CMK (cell line): Measurements from ENCODE around the gene SYPL2.
A peak's percentile ranks its signal among the peaks of the same experiment; 100 is the strongest.
"Not testable (repeated sequence)": the region's sequence is repeated elsewhere in the genome, so short reads cannot be mapped to it uniquely, and the experiment has no call there.

Experiments
- DNase-seq: peaks from one replicate; pipeline ENCODE4 v3.0.0-alpha.2; 2010; ENCODE audit warnings: low read depth

Gene SYPL2

DNA sequence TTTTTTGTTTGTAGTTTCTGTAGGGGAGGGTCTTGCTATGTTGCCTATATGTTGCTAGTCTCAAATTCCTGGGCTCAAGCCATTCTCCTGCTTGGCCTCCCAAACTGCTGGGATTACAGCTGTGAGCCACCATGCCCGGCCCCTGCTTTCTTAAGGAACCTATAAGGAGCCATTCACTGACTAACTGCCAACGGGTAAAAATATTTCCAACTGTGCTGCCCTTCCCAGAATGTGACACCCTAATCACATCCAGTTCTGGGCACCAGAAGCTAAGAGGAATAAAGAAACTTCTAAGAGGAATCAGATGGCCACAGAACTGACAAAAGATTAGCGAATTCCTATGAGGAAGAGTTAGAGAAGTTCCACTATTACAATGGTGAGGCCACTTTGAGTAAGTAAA, 6.4 kb downstream of the SYPL2 start:
- no peak for DNase-seq

DNA sequence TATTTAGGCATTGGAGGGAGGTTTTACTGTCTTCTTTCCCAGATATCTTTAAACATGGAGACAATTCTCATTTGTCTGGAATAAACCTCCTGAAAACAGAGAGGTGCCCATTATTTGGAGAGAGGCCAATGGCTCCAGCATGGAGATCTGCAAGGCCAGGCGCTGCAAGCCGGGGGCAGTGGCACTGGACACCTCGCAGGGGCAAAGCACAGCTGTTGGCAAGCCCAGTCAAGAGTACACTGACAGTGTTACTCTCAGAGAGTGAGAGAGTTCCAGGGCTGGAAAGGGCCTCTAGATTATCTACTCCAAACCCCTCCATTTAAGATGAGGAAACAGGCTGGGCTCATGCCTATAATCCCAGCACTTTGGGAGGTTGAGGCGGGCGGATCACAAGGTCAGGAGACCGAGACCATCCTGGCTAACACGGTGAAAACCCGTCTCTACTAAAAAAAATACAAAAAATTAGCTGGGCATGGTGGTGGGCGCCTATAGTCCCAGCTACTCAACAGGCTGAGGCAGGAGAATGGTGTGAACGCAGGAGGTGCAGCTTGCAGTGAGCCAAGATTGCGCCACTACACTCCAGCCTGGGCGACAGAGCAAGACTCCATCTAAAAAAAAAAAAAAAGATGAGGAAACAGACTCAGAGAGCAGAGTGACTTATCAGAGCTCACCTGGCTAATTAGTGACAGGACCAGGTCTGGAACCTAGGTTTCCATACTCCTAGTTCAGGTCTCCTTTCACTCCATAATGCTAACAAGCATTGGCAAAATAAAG, 7.1 kb downstream of the SYPL2 start:
- not testable (repeated sequence) for DNase-seq

DNA sequence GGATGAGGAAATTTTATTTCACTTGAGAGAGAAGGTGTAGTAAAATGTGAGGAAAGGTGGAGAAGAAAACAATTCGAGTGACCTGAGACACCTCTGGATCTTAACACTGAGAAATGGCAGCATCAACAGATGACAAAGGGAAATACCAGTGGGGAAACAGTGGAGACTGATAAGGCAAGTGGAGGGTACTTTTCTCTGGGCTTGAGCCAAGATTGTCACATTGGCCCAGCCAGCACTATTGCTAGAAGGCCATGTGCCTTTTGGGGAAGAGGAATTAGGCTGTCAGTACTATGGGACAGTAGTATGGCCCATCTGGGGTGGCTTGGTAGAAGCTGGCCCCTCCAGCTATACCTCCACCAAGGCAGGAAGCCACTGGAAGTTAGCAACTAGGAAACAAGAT, 8.4 kb downstream of the SYPL2 start:
- no peak for DNase-seq

DNA sequence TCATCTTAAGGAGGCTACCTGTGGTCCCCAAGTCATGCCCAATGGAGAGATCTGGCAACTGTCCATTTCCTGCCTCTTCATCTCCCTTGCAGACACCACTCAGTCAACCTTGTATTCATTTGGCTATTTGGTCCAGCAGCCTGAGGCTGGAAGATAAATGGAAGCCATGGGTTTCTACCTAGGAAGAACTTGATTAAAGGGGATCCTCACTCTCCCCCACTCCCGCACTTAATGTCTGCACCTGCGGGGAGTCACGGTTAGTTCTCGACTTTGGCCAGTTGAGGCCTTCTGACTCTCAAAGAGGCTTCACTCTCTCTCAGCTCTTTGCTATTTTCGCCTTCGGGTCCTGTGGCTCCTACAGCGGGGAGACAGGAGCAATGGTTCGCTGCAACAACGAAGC, 8.9 kb downstream of the SYPL2 start:
- no peak for DNase-seq

DNA sequence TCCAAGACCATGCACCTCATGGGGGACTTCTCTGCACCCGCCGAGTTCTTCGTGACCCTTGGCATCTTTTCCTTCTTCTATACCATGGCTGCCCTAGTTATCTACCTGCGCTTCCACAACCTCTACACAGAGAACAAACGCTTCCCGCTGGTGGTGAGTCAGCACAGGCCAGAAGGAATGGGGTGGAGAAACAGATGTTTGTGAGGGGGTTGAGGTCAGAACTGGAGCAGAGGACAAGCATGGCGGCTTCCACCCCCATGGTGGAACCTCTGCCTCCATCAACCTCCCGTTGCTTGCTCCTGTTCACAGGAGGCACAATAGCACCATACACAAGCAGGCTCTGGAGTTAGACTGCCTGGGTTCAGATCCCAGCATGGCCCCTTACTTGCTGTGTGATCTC, 10.5 kb downstream of the SYPL2 start:
- no peak for DNase-seq

DNA sequence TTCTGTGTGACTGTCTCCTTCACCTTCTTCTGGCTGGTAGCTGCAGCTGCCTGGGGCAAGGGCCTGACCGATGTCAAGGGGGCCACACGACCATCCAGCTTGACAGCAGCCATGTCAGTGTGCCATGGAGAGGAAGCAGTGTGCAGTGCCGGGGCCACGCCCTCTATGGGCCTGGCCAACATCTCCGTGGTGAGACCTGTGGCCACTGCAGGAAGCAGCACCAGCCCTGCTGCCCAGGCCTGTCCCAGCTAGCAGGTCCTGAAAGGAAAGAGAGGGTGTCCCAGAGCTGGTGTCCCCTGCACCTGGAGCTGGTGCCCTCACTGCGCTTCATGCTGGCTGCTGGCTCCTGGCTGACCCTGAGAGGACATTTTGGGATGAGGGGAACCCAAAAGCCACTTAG, 11.5 kb downstream of the SYPL2 start:
- peak; percentile 53 for DNase-seq

DNA sequence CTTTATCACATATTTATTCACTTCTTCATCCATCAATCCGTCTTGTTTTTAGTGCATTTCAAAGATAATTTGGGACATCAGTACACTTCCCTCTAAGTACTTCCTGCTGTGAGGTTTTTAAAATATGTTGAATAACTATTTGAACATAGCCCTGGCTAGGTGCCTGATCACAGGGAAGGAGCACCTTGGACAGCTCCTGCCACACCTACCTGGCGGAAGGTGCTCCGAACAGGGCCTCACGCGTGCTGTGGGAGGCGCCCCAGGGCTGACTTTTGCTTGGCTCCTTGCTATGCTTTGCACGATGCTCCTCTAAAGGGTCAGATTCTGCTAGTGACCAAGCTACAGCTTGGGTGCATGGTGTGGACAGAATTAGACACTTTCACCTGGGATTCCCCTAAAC, 12.5 kb downstream of the SYPL2 start:
- DNase-seq: no peak

DNA sequence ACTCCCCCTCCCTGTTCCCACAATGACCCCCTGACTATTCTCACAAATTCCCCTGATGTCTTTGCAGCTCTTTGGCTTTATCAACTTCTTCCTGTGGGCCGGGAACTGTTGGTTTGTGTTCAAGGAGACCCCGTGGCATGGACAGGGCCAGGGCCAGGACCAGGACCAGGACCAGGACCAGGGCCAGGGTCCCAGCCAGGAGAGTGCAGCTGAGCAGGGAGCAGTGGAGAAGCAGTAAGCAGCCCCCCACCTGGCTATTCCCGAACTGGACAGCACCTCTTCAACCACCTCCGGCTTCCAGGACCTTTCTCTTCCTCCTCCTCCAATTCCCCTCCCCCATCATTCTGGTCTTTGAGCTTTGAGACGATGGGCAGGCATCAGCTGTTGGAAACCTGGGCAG, 13.0 kb downstream of the SYPL2 start:
- no peak for DNase-seq

DNA sequence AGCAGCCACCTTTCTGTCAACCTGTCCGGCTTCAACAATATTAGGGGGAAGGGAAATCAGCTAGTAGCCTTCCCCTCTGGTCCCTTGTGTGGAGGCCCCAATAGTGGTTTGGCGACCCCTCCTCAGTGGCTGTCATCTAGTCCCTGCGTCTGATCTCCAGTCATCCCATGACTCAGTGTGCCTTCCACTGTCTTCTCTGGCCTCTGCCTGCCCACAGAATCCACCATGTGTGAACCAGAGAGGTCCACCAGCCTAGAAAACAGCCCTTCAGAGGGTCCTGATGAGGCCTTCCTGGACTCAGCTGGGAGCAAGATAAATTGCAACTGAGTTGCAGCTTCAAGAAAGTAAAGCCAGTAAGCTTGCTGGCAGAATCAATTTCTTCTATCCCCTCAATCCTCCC, 13.6 kb downstream of the SYPL2 start:
- DNase-seq: no peak

DNA sequence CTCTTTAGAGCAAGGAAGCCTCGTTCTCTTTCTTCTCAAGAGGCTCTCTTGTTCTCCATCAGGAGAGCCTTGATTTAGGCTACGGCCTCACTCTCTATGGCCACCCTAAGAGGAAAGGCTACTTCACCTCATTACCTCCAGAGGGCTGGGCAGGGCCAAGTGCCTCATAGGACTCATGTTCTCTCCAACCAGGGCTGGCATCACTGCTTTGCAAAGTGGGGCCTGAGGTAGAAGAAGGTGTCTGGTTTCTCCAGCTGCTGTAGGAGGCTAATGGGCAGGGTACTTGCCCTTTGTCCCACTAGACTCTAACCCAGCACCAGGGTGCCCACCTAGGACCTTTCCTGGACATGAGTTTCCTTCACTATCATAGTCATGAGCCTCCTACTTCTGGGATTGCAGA, 15.3 kb downstream of the SYPL2 start:
- no peak for DNase-seq

DNA sequence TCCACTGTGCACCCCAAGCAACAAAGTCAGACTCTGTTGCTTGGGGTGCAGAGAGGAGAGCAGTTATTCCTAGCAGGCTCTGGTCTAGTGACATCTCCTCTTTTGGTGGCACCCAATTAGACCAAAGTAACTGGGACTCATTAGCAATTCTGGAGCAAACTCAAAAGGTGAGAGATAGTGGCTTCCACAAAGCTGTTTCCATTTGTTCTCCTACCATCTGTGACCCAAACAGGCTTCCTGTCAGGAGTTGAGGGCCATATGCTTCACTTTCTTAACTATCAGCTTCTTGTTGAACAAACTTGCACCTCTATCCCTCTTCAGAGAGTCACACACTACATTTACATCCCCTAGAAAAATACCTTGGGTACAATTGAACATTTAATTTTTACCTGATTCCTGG, 15.9 kb downstream of the SYPL2 start:
- no peak for DNase-seq

DNA sequence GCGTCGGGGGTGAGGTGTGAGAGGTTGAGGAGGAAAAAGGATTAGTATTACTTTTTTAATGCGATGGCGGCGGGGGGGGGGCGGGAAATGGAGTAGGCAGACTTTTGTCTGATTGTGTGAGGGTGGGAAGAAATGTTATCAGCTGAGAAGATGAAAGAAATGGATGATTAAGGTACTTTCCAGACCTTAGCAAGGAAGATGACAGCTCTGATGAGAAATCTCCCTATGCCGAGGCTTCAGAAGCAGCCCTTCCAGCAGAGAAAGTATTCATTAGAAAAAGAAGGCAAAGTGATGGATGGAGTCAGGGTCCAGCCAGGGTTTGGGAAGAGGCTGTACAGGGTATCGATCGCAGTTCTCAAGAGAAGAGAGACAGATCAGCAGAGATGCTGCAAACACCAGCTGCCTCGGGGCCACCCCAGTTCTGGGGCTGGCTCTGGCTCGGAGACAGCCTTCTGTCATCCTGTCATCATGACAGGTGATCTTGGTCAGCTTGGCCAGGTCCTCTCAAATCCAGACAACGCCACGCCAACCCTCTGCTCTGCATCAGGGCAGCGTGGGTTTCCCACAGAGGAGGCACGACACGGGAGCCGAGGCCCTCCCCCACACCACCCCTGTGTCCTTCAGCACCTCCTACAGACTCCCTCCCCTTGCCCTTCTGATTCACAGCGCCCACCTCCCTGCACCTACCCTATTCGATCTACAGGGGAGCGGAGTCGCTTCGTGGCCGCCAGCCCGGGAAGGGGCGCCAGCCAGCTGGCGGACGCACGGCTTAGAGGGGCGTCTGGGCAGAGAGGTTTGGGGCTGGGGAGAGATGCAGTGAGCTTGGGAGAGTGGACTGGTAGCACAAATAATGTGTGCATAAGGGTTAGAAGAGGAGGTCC, 16.7 kb downstream of the SYPL2 start:
- DNase-seq: peak; percentile 42

DNA sequence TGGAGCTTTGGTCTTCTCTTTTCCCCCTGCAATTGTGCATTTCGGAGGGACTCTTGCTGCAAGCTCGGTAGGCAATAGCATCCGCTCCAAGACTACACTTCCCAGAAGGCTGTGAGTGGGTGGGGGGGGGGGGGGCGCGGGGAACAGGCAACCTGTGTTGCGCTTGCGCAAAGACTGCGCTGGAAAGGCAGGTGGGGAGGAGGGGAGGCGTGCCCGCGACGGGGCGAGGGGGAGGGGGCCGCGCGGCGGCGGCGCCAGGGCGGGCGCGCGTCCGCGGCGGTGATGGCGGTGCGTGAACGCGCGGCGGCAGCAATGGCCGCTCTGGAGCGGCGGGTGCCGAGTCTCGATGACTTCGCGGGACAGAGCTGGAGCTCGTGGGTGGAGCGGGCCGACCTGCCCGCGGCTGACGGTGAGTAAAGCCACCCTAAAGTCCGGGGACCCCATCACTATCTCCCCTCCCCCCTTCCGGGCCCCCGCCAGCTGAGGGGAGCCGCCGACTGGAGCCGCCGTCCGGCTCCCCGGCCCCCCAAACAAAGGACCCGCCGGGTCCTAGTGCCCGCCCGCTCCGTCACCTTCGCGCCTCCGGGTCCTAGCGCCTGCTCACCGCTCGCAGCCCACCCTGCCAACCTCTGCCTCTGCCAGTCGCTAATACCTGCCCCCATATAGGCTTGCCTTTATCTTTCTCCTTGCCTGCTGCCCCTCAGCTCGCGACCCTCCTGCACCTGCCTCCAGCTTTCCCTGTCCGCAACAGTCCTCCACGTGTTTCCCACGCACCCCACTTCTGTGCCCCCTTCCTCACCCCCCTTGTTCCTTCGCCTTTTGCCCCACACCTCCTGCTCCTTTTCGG, 17.5 kb downstream of the SYPL2 start, which contains the start of gene ATXN7L2:
TSS of gene ATXN7L2 (plus strand) at position 234 of the 847 bp plus-strand sequence. CDS start at position 283, 49 bp downstream.
- peak; percentile 71 for DNase-seq

DNA sequence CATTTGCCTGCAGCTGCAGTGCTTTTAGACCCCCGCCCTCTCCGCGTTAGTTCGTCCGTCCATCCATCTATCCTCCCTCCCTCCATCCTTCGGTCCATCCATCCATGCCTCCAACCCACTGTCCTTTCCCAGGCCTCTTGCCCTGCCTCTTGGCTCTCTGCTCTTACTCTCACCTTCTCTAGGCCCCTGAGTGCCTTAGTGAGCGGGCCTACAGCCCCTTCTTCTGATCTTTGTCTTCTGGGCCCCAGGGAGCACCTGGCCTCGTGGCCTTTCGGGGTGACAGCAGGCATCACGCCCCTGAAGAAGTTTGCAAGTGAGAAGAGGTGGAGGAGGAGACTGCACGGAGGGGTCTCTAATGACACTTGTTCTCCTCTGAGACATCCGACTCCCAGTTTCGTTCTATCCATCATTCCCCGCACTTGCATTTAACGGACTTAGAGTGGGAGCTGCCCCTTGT, 18.2 kb downstream of the SYPL2 start:
- DNase-seq: no peak

DNA sequence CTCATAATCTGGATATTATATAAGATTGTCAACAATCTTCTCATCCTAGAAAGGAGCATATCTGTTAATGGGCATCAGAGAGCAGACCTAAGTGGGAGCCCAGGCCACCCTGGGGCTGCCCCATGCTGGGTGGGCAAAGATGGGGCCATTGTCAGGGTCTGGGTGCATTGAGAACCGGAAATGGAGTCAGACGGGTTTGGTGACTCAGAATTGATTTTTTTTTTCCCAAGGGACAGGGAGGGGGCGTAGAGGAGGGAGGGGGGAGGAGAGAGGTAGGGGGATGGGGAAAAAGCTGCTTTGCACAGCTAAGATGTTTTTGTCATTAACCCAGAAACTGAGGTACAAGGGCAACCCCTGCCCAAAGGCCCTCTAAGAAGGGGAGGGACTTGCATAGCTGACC, 18.7 kb downstream of the SYPL2 start:
- no peak for DNase-seq

DNA sequence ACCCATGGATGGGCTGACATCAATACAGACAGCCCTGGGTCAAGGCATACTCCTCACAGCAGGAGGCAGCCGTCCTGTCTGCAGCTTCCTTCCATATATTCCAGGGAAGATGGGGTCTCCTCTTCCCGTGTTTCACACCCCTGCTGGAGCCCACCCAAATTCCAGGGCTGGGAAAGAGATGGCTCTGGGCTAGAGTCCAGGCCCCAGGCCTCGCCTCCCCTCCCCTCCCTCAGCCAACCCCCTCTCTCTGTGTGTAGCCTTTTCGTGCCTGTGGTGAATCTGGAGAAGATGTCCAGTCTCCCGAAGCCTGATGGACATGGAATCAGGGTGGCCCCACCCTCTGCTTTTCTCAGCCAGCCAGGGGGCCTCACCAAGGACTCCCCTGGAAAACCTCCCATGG, 20.9 kb downstream of the SYPL2 start:
- no peak for DNase-seq

DNA sequence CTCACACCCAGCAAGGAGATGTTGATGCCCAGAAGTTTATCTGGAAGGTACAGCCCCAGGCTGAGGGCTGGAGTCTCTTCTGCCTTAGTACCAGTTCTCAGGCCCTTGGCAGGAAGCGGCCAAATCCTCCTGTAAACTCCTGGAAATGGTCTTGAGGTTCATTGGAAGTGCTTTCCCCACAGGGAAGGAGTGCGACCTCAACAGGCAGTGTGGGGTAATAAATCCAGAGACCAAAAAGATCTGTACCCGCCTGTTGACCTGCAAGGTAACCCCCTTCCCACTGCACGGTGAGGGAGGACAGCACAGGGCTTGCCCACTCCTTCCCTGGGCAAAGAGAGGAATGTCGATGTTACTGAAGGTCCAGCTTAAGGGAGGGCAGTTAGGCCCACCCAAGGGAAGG, 21.9 kb downstream of the SYPL2 start:
- no peak for DNase-seq

DNA sequence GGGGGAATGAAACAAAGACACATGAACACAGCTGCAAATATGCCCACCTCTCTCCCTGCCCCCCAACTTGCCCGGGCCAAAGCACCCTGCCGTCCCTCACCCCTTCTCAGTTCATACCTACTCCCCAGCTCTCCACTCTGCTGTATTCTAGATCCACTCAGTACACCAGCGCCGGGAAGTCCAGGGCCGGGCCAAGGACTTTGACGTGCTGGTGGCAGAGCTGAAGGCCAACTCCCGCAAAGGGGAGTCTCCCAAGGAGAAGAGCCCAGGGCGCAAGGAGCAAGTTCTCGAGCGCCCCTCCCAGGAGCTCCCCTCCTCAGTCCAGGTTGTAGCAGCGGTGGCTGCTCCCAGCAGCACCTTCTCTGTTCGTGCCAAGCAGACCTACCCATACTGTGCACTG, 22.4 kb downstream of the SYPL2 start:
- no peak for DNase-seq

DNA sequence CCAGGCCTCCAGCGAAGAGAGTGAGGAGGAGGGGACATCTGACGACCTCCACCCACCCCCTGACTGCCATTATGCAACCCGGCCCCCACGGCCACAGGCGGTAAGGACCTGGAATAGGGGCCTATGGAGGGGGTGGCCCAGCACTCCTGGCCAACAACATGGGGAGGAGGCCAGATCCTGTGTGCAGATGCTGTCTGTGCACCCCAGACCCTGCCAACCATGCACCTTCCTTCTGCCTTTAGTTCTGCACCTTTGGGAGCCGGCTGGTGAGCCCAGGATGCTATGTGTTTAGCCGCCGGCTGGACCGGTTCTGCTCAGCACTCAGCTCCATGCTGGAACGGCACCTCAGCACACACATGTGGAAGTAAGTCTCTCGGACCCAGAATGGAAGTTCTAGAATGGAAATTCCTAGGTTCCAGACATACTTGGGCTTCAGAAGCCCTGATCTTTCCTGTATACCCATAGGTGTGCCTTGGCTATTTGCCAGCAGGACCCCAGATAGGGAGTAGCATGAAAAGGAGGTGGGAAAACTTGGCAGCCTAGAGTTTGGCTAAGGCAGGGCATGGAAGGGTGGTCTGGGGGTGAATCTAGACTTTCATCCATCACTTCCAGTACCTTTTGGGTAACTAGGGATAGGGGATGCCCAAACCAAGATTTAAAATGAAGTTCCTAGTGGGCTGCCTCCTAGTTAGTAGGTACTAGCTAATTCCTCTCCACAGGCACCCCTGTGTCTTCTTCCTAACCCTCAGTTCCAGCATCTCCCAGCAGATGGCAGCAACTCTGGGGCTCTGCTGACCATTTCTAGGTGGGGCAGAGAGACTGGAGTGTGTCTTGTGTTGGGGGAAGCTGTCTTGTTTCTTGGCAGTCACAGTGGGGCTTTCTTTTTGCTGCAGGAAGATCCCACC, 23.9 kb downstream of the SYPL2 start:
- peak; percentile 63 for DNase-seq

DNA sequence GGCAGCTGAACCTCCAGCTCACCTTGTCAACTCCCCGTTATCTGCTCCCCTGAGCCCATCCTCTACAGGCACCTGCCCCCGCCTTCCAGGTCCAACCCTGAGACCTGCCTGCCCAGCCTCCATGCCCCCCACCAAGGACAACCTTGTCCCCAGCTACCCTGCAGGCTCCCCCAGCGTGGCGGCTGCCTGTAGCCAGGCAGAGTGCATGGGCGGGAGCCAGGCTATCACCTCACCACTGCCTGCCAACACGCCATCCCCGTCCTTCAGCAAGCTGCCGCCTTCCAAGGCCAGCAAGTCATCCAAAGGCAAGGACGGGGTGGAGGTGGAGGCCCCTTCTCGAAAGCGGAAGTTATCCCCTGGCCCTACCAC, 24.6 kb downstream of the SYPL2 start:
- no peak for DNase-seq

DNA sequence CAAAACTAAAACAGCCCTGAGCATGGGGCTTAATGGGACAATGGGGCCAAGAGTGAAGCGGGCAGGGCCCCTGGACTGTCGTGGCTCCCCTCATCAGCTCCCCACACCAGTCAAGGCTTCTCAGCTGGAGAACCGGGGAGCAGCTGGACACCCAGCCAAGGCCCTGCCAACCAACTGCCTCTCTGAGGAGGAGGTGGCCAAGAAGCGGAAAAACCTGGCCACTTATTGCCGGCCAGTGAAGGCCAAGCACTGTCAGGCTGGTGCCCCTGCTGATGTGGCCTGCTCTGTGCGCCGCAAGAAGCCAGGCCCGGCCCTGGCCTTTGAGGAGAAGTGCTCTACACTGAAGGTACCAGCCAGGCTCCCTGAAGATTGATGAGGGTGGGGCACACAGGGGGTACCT, 25.0 kb downstream of the SYPL2 start:
- DNase-seq: no peak
